Measurements from ENCODE around the gene LRRC32.
A peak's percentile ranks its signal among the peaks of the same experiment; 100 is the strongest.

Gene LRRC32

DNA sequence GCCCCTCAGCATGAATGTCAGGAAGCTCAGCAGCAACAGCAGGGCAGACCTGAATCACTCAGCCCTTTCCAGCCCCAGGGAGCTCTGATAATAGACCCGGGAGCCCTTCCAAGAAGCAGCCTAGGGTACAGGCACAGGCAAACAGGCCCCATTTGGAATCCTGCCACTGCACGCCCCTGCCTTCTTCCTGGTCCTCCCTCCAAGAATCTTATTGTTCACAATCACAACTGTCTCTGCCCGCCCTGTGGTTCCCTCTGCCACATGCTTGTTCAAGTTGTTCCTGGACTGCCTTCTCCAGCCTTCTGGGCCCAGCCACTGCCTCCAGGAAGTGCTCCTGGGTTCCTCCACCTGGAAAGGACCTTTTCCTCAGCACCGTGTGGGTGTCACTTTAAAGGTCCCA is 54.6 kb downstream of the LRRC32 start:
- Histone ChIP-seq H2AK5ac (ENCODE audit: low read length, severe bottlenecking) (no peak overlapping the region), H4K8ac (ENCODE audit: low read length) (no peak overlapping the region), H3K9ac (ENCODE audit: low read length) (peak overlapping the region; percentile 71), H4K91ac (ENCODE audit: low read length) (no peak overlapping the region), H2BK5ac (ENCODE audit: low read depth, low read length, poor library complexity, severe bottlenecking) (no peak overlapping the region), H3K14ac (ENCODE audit: low read length in 2 of 2) (peak overlapping the region in 1 of 2 experiments; percentile 77), H2BK120ac (ENCODE audit: low read depth, low read length) (no peak overlapping the region), H2AFZ (ENCODE audit: low read depth, low read length) (no peak overlapping the region), H3K27ac (ENCODE audit: low read length, poor library complexity, severe bottlenecking) (no peak overlapping the region), H3K4me1 (ENCODE audit: control insufficient read depth, insufficient read depth, low read depth, low read length) (peaks cover 8% of the 10 kb centered on the region), H2BK15ac (ENCODE audit: low read depth, poor library complexity, severe bottlenecking) (no peak overlapping the region), H3K79me1 (replicated peaks; ENCODE audit: low read length, poor library complexity, severe bottlenecking) (no peaks in the 10 kb centered on the region), H3K4ac (ENCODE audit: low read depth in 1 of 2, low read length in 2 of 2) (no peak overlapping the region), H3K36me3 (ENCODE audit: control insufficient read depth in 1 of 2, insufficient read depth in 2 of 2, low read depth in 1 of 2, low read length in 2 of 2) (no peaks in the 10 kb centered on the region), H3K4me3 (ENCODE audit: insufficient read depth in 1 of 2, low read depth in 1 of 2, low read length in 2 of 2) (no peak overlapping the region), H3K27me3 (ENCODE audit: control insufficient read depth in 1 of 2, insufficient read depth in 1 of 2, low read length in 2 of 2) (no peaks in the 10 kb centered on the region), H3K18ac (ENCODE audit: low read depth in 1 of 2, low read length in 2 of 2) (peak overlapping the region in 1 of 2 experiments; percentile 5), H3K23ac (ENCODE audit: low read length in 2 of 2) (no peak overlapping the region), H2BK12ac (ENCODE audit: low read length in 2 of 2) (peak overlapping the region in 1 of 2 experiments; percentile 52), H3K9me3 (ENCODE audit: control insufficient read depth, low read length) (no peaks in the 10 kb centered on the region), H3K4me2 (ENCODE audit: low read length, poor library complexity, severe bottlenecking) (no peak overlapping the region)
- no peak for DNase-seq
- 82% methylated on average over 4 of the region's 4 CpGs for WGBS

DNA sequence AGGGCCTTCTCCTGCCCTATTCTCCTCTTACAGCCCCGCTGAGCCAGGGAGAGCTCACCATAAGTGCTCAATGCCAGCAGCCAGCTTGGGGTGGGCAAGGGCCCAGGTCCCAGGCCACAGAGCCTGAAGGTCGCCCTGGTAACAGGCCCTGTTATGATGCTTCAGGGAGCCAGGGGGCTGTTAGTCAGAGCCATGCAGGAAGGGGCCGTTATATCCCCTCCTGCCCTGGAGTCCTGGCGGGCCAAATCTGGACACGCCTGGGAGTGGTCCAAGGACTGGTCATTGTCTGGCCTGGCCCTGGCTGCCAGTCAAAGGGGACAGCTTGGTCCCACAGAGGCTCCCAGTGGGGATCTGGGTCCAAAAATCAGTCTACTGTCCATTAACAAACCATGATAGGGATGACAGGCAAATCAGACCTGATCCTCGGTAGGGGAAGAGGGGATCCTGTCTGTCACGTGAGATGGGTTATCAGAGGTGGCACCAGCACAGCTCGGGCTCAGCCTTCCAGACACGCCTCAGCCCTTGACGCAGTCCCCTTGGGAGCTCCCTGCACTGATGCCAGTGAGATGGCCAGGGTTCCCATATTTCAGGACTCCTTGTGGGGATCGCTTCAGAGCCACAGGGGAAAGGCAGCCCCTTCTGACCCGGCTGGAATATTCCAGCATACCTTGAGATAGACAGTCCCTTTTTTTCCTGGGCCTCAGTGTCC is 55.9 kb downstream of the LRRC32 start:
- H3K4me2 ChIP-seq (ENCODE audit: low read length, poor library complexity, severe bottlenecking) = no peak overlapping the region
- no peak overlapping the region for H3K4me3 ChIP-seq (ENCODE audit: insufficient read depth in 1 of 2, low read depth in 1 of 2, low read length in 2 of 2)
- H3K36me3 ChIP-seq (ENCODE audit: control insufficient read depth in 1 of 2, insufficient read depth in 2 of 2, low read depth in 1 of 2, low read length in 2 of 2) = no peaks in the 10 kb centered on the region
- no peaks in the 10 kb centered on the region for H3K9me3 ChIP-seq (ENCODE audit: control insufficient read depth, low read length)
- peaks cover 20% of the 10 kb centered on the region for H3K4me1 ChIP-seq (ENCODE audit: control insufficient read depth, insufficient read depth, low read depth, low read length)
- no peaks in the 10 kb centered on the region for H3K27me3 ChIP-seq (ENCODE audit: control insufficient read depth in 1 of 2, insufficient read depth in 1 of 2, low read length in 2 of 2)
- H4K91ac ChIP-seq (ENCODE audit: low read length) = peak overlapping the region; percentile 58
- H2BK5ac ChIP-seq (ENCODE audit: low read depth, low read length, poor library complexity, severe bottlenecking) = no peak overlapping the region
- H3K27ac ChIP-seq (ENCODE audit: low read length, poor library complexity, severe bottlenecking) = no peak overlapping the region
- H3K79me1 ChIP-seq (replicated peaks; ENCODE audit: low read length, poor library complexity, severe bottlenecking) = no peaks in the 10 kb centered on the region
- H3K4ac ChIP-seq (ENCODE audit: low read depth in 1 of 2, low read length in 2 of 2) = no peak overlapping the region
- peak overlapping the region in 1 of 2 experiments; percentile 73 for H3K18ac ChIP-seq (ENCODE audit: low read depth in 1 of 2, low read length in 2 of 2)
- H2BK120ac ChIP-seq (ENCODE audit: low read depth, low read length) = no peak overlapping the region
- no peak overlapping the region for H4K8ac ChIP-seq (ENCODE audit: low read length)
- no peak overlapping the region for H2BK15ac ChIP-seq (ENCODE audit: low read depth, poor library complexity, severe bottlenecking)
- H2AK5ac ChIP-seq (ENCODE audit: low read length, severe bottlenecking) = no peak overlapping the region
- H3K14ac ChIP-seq (ENCODE audit: low read length in 2 of 2) = no peak overlapping the region
- DNase-seq = no peak
- H2AFZ ChIP-seq (ENCODE audit: low read depth, low read length) = no peak overlapping the region
- H3K9ac ChIP-seq (ENCODE audit: low read length) = peak overlapping the region; percentile 71
- H2BK12ac ChIP-seq (ENCODE audit: low read length in 2 of 2) = no peak overlapping the region
- H3K23ac ChIP-seq (ENCODE audit: low read length in 2 of 2) = no peak overlapping the region
- 84% methylated on average over 12 of the region's 12 CpGs for WGBS

DNA sequence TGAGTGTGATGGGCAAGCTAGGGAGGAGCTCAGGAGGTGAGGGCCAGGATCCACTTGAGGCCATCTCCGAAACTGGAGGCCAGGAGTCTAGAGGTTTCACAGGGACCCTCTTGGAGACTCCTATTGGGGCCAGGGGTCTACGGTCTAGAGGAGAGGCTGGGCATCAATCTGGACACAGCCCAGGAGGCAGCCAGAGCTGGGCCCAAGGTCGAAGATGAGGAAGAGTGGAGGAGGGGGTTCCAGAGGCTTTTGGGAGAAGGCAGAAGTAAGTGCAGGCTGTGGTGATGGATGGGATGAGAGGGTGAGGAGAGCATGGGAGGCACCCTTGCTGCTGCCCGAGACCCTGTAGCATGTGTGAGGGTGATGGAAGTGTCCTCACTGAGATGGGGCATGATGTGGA is 56.6 kb downstream of the LRRC32 start:
- no peak overlapping the region for H4K91ac ChIP-seq (ENCODE audit: low read length)
- no peak overlapping the region for H3K18ac ChIP-seq (ENCODE audit: low read depth in 1 of 2, low read length in 2 of 2)
- H3K27ac ChIP-seq (ENCODE audit: low read length, poor library complexity, severe bottlenecking) = no peak overlapping the region
- no peaks in the 10 kb centered on the region for H3K27me3 ChIP-seq (ENCODE audit: control insufficient read depth in 1 of 2, insufficient read depth in 1 of 2, low read length in 2 of 2)
- no peak overlapping the region for H3K4me3 ChIP-seq (ENCODE audit: insufficient read depth in 1 of 2, low read depth in 1 of 2, low read length in 2 of 2)
- H2AFZ ChIP-seq (ENCODE audit: low read depth, low read length) = no peak overlapping the region
- H2BK15ac ChIP-seq (ENCODE audit: low read depth, poor library complexity, severe bottlenecking) = no peak overlapping the region
- no peak overlapping the region for H3K4ac ChIP-seq (ENCODE audit: low read depth in 1 of 2, low read length in 2 of 2)
- H3K79me1 ChIP-seq (replicated peaks; ENCODE audit: low read length, poor library complexity, severe bottlenecking) = no peaks in the 10 kb centered on the region
- no peak for DNase-seq
- no peak overlapping the region for H2AK5ac ChIP-seq (ENCODE audit: low read length, severe bottlenecking)
- no peak overlapping the region for H2BK12ac ChIP-seq (ENCODE audit: low read length in 2 of 2)
- peak overlapping the region; percentile 71 for H3K9ac ChIP-seq (ENCODE audit: low read length)
- H3K23ac ChIP-seq (ENCODE audit: low read length in 2 of 2) = peak overlapping the region in 1 of 2 experiments; percentile 29
- H3K36me3 ChIP-seq (ENCODE audit: control insufficient read depth in 1 of 2, insufficient read depth in 2 of 2, low read depth in 1 of 2, low read length in 2 of 2) = no peaks in the 10 kb centered on the region
- no peak overlapping the region for H2BK5ac ChIP-seq (ENCODE audit: low read depth, low read length, poor library complexity, severe bottlenecking)
- no peak overlapping the region for H2BK120ac ChIP-seq (ENCODE audit: low read depth, low read length)
- no peak overlapping the region for H3K4me2 ChIP-seq (ENCODE audit: low read length, poor library complexity, severe bottlenecking)
- WGBS = 89% methylated on average over 4 of the region's 4 CpGs
- H3K14ac ChIP-seq (ENCODE audit: low read length in 2 of 2) = no peak overlapping the region
- H4K8ac ChIP-seq (ENCODE audit: low read length) = no peak overlapping the region
- H3K4me1 ChIP-seq (ENCODE audit: control insufficient read depth, insufficient read depth, low read depth, low read length) = peaks cover 21% of the 10 kb centered on the region
- no peaks in the 10 kb centered on the region for H3K9me3 ChIP-seq (ENCODE audit: control insufficient read depth, low read length)

DNA sequence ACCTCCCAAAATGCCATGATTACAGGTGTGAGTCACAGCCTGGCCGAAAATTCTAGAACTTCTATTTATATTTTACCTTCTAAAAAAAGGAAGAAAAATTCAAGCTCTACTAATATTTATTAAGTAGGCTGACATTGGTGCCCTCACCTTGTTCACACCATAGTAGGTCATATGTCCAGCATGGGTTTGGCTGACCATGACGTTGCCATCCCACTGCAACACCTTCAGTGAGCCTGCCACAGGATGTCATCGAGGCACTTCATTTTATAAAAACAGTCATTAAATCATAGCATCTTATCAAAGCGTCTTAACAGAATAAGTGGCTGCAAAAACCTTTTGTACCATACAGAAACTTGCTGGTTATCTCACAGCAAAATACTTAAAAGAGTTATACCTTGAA is 58.3 kb downstream of the LRRC32 start:
- H3K9me3 ChIP-seq (ENCODE audit: control insufficient read depth, low read length) = no peaks in the 10 kb centered on the region
- no peak overlapping the region for H2AK5ac ChIP-seq (ENCODE audit: low read length, severe bottlenecking)
- no peak overlapping the region for H3K4me3 ChIP-seq (ENCODE audit: insufficient read depth in 1 of 2, low read depth in 1 of 2, low read length in 2 of 2)
- H3K27ac ChIP-seq (ENCODE audit: low read length, poor library complexity, severe bottlenecking) = no peak overlapping the region
- no peak overlapping the region for H3K23ac ChIP-seq (ENCODE audit: low read length in 2 of 2)
- 92% methylated on average over 3 of the region's 4 CpGs for WGBS
- no peak overlapping the region for H3K14ac ChIP-seq (ENCODE audit: low read length in 2 of 2)
- H4K91ac ChIP-seq (ENCODE audit: low read length) = no peak overlapping the region
- no peak overlapping the region for H2BK15ac ChIP-seq (ENCODE audit: low read depth, poor library complexity, severe bottlenecking)
- no peak for DNase-seq
- no peaks in the 10 kb centered on the region for H3K36me3 ChIP-seq (ENCODE audit: control insufficient read depth in 1 of 2, insufficient read depth in 2 of 2, low read depth in 1 of 2, low read length in 2 of 2)
- peaks cover 22% of the 10 kb centered on the region for H3K4me1 ChIP-seq (ENCODE audit: control insufficient read depth, insufficient read depth, low read depth, low read length)
- no peaks in the 10 kb centered on the region for H3K79me1 ChIP-seq (replicated peaks; ENCODE audit: low read length, poor library complexity, severe bottlenecking)
- no peak overlapping the region for H3K18ac ChIP-seq (ENCODE audit: low read depth in 1 of 2, low read length in 2 of 2)
- H2BK120ac ChIP-seq (ENCODE audit: low read depth, low read length) = no peak overlapping the region
- no peak overlapping the region for H2AFZ ChIP-seq (ENCODE audit: low read depth, low read length)
- no peak overlapping the region for H2BK12ac ChIP-seq (ENCODE audit: low read length in 2 of 2)
- no peak overlapping the region for H3K4ac ChIP-seq (ENCODE audit: low read depth in 1 of 2, low read length in 2 of 2)
- no peaks in the 10 kb centered on the region for H3K27me3 ChIP-seq (ENCODE audit: control insufficient read depth in 1 of 2, insufficient read depth in 1 of 2, low read length in 2 of 2)
- H2BK5ac ChIP-seq (ENCODE audit: low read depth, low read length, poor library complexity, severe bottlenecking) = no peak overlapping the region
- no peak overlapping the region for H4K8ac ChIP-seq (ENCODE audit: low read length)
- no peak overlapping the region for H3K9ac ChIP-seq (ENCODE audit: low read length)
- no peak overlapping the region for H3K4me2 ChIP-seq (ENCODE audit: low read length, poor library complexity, severe bottlenecking)

All from mesenchymal stem cell (in vitro differentiated cells and primary cell).